GM03348 (cell line): ENCODE data around the gene BACH2.
"Not testable (repeated sequence)": the region's sequence is repeated elsewhere in the genome, so short reads cannot be mapped to it uniquely, and the experiment has no call there.

Experiments
- DNase-seq: peaks from one replicate; pipeline ENCODE4 v3.0.0; 2012; ENCODE audit warnings: low spot score

BACH2 gene

GRCh38 chr6:89890845-89891528 is 405.7 kb downstream of the BACH2 start:
- not testable (repeated sequence) for DNase-seq

GRCh38 chr6:89888871-89889270 is 407.8 kb downstream of the BACH2 start:
- no peak for DNase-seq

GRCh38 chr6:89888138-89888514 is 408.5 kb downstream of the BACH2 start:
- no peak for DNase-seq

GRCh38 chr6:89887452-89888137 is 409.0 kb downstream of the BACH2 start:
- DNase-seq: no peak

- no peak for DNase-seq
Measured at GRCh38 chr6:89886378-89887120, 410.1 kb downstream of the BACH2 start.
